GM19240 (cell line): ENCODE data around the gene MRGPRG.
"Not testable (repeated sequence)": the region's sequence is repeated elsewhere in the genome, so short reads cannot be mapped to it uniquely, and the experiment has no call there.

Experiments used
- DNase-seq: peaks from one replicate; pipeline ENCODE4 v3.0.0; 2011; ENCODE audit warnings: low spot score; ENCODE audit not compliant: insufficient read length

MRGPRG gene, protein sequence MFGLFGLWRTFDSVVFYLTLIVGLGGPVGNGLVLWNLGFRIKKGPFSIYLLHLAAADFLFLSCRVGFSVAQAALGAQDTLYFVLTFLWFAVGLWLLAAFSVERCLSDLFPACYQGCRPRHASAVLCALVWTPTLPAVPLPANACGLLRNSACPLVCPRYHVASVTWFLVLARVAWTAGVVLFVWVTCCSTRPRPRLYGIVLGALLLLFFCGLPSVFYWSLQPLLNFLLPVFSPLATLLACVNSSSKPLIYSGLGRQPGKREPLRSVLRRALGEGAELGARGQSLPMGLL

DNA sequence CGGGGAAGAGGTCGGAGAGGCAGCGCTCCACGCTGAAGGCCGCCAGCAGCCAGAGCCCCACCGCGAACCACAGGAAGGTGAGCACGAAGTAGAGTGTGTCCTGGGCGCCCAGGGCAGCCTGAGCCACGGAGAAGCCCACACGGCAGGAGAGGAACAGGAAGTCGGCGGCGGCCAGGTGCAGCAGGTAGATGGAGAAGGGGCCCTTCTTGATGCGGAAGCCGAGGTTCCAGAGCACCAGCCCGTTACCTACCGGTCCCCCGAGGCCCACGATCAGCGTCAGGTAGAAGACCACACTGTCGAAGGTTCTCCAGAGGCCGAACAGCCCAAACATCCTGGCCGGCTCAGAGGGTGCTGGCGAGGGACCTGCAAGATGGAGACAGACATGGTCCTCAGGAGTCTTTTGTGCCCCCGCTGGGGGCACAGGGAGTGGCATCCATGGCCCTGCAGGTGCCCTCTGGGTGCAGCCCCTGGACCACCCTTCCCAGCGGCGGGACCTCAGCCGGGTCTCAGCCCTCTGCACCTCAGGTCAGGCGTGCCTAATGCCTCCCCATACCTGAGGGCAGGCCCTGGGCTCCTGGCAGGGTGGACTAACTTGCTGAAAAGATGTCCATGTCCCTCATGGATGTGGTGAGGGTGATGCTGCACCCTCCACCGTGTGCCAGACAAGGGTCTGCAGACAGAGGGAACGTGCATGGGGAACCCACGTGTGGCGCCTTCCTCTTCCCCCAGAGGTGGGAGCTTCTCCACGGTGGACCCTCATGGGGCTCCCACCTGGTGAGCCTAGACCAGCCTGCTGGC, at the start of gene MRGPRG:
Gene MRGPRG, minus strand, starts transcription at position 331 of the 798 bp plus-strand sequence. Its CDS starts 0 bp downstream, at position 331.
- no peak for DNase-seq

DNA sequence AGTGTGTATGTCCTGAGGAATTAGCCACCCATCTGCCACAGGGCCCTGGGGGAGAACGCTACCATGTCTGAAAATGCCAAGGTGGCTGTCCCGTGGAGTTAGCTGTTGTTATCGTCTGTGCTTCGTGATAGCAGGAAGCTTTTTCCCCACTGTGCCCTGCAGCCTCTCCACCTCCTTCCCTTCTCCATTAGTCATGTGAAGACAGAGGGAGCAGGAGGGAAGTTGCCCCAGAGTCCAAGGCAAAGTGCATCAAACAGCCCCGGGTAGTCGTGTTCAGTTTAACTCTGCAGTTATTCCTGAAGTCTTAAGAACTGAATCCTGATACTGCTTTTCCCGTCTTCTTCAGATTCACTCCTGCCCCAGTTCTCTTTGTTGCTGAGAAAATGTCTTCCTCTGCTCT, 43.9 kb upstream of the MRGPRG start:
- DNase-seq, result not testable (repeated sequence)

DNA sequence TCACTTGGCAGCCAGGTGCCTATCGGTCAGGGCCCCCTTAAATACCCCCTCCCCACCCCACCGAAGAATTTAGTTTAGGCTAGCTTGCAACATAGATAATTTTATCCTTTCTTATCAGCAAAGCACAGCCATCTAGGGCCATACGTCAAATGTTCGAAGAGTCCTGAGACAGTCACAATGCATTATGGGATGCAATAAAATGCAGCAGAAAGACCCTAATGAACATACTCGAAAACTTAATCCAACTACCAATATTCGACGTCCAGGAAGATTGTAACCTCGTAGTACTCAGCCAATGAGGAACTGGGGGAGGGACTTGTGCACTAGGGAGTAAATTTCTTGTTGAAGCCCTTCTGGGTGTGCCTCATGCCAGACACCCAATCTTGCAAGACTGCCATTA, 43.2 kb upstream of the MRGPRG start:
- not testable (repeated sequence) for DNase-seq

DNA sequence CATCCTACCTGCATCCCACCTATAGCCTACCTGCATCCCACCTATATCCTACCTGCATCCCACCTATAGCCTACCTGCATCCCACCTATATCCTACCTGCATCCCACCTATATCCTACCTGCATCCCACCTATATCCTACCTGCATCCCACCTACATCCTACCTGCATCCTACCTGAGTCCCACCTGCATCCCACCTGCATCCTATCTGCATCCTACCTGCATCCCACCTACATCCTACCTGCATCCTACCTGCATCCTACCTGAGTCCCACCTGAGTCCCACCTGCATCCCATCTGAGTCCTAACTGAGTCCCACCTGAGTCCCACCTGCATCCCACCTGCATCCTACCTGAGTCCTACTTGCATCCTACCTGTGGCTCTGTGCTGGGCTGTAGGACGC, 38.9 kb upstream of the MRGPRG start:
- not testable (repeated sequence) for DNase-seq

DNA sequence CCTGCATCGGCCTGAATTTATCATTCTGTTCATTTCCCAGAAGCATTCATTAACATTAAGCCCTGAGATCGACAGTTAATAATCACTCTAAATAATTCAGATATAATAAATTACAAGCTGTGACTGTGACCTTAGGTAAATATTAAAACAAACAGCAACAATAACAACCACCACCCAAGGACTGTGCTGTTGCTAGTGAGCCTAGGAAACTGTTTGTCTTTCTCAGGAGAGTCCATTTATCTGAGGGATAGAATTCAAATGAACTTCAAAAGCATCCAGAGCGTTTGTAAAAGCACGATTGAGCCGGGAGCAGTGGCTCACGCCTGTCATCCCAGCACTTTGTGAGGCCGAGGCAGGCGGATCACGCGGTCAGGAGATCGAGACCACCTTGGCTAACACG, 36.6 kb upstream of the MRGPRG start:
- not testable (repeated sequence) for DNase-seq

DNA sequence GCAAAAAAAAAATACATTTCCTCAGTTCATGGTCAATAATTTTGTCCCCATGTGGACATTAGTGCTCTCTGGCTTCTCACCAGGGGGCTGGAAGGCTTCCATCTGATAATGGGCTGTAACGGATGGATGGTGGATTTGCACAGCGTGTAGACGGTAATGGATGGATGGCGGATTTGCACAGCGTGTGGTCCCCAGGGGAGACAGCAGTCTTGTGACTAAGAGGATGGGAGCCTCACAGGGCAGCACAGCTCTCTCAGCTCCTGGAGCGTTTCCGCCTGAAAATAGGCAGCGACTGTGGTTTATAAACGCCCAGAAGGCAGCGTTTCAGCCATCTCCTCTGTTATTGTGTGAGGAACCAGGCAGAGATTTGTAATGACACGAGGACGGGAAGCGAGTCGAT, 36.2 kb upstream of the MRGPRG start:
- DNase-seq, result not testable (repeated sequence)

DNA sequence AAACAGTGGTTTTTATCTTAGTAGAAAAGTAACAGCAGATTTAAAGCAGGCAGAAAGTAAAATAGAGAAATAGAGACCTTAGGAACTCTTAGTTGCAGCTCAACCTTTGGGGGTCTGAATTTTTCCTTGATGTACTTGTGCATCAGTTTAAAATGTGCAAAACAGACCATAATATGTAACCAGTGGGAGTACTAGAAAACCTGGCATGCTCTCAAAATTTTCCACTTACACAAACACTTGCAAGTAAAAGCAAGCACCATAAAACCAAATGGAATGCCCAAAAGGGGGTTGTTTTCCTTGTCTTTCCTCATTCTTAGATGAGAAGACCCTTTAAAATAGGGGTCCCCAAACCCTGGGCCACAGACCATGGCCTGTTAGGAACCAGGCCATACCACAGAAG, 26.5 kb upstream of the MRGPRG start:
- no peak for DNase-seq

DNA sequence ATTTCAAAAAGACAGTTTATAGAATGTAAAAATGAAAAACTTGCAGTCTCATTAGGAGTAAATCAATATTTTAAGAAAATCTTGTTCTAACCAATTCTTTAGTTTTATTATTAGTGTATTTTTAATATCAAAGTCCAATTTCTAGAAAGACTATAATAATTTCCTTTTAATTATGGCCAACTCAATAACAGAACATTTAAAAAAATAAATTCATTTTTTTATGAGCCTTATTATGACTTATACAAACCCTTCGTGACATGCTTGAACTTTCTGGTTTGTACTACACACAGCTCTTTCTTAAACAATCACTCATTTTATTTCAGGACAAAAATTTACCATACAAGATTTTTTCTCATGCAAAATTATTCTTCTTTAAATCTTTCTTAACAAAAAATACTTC, 25.3 kb upstream of the MRGPRG start:
- DNase-seq, result no peak

DNA sequence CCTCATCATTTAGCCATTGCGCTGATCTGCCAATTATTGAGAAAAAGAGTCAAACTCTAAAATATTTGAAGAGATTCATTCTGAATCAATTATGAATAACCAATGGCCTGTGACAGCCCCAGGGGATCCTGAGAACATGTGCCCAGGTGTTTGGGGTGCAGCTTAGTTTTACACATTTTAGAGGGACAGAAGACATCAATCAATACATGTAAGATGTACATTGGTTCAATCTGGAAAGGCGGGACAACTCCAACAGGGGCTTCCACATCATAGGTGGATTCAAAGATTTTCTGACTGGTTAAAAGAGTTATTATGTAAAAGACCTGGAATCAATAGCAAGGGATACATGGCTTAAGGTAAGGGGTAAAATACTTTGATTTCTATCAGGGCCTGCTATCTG, 18.5 kb upstream of the MRGPRG start:
- no peak for DNase-seq

DNA sequence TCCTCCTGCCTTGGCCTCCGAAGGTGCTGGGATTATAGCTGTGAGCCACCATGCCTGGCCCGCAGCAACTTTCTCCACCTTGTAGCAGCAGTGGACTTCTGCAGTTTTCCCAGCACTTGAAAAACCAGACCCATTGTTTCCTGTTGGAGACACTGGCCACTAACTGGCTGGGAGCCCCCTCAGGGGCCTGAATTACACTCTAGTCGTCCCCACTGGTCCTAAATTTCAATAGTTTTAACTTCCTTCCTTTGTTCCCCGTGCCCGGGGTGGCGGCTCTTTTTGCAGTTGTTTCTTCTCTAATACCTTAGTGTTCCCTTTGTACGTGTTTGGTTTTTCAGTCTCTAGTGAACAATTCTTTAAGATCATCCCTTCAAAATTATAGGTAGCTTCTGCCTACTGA, 16.2 kb upstream of the MRGPRG start:
- DNase-seq, result no peak

DNA sequence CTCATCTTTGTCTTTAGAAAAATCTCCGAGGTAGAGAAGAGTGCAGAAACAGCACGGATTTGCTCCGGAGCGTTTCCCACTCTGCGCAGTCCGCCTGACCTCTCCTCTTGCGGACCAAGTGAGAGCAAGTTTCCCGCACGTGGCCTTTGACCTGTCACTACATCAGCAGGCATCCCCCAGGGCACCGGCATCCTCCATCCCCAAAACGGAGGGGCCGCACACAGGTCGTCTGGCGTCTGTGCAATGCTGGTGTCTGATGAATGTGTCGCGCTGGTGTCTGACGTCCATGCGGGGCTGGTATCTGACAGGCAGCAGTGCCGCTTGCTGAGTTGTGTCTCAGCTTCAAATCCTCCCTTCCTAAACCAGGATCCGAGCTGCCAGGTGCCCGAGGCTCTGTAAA, 14.3 kb upstream of the MRGPRG start:
- DNase-seq, result no peak

DNA sequence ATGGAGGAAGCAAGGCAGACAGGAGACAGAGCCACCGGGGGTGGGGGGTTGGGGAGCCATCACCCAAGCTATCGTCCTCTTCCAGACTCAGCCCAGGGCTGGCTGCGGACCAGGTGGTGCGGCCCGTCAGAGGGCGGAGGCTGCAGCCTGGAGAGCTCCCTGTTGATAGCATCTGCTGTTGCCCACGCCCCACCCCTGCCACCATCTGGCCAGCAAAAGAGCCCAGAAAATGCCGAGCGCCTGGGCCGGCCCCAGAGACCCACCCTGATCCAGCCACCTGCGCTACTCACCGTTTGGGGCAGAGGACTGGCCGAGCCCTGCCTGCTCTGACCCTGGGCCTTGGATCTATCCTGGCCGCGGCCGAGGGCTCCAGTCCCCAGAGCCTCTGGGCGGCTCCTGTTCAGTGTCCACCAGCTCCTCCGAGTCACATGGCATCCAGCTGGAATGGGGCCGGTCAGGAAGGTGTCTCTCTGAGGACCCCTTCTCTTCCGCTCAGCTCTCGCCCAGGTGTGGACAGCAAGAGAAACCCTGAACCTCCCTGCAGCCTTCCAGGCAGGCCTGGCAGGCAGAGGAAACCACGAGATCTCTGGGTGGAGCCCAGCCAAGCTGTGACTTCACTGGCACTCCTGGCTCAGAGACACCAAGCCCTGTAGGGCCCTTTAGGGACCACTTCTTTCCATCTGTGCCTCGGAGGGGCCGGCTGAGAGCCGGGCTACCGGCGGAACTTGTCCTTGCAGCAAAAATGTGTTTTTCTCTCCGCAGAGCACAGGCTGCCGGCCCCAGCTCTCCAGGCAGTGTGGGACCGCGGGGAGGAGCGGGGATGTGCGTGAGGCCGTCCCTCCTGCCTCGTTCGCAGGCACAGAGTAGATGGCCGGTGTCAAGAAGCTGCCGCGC, 13.5 kb upstream of the MRGPRG start, which contains the start of gene MRGPRE:
Gene MRGPRE, minus strand, starts transcription at position 567 of the 894 bp plus-strand sequence. CDS start 3,618 bp downstream, outside the sequence.
- no peak for DNase-seq

DNA sequence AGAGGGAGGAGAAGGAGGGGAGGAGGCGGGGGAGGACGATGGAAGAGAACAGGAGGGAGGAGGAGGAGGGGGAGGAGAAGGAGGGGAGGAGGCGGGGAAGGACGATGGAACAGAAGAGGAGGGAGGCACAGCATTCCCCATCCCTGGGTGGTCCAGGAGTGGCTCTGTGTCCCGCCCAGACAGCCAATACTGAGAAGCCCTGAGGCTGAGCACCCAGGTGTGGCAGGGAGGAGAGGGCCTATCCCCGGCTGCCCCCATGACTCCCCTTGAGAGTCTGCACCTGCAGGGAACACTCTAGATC, 12.9 kb upstream of the MRGPRG start:
- no peak for DNase-seq

DNA sequence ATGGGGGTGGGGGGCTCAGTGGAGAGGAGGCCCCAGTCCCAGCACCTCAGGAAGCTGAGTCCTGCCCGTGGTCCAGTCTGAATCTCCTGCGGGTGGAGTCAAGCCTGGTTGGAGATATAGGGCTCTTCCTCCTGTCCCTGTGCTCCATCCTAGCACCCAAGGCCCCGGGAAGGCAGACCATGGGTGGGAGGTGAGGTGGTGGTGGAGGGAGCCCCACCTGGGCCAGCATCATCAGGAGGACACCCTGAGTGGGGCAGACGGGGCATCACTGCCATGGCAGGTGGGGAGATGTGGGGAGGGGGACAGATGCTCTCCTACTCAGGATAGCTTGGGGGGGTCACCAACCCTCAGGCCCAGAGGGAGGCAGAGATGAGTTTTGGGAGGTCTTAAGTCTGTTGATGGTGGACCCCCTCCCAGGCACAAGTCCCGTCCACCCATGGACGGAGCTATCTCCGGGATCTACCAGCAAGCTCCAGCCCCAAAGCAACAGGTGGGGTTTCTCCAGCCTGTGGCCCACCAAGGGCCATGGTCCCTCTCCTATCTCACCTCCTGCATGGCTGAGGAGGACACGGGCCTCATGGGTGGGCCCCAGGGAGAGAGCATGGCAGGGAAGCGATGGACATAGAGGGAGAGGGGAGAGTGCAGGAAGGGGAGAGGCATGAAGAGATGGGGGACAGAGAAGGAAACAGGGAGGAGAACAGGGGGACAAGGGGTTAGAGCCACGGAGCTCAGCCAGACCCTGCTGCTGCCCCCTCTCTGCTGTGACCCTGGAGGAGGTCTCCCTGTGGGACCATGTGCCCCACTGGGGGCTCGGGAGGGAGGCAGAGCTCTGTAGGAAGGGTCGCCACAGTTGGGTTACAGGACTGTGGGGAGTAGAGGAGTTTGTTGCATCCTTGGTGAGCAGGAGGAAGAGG, 12.3 kb upstream of the MRGPRG start:
- DNase-seq, result no peak

DNA sequence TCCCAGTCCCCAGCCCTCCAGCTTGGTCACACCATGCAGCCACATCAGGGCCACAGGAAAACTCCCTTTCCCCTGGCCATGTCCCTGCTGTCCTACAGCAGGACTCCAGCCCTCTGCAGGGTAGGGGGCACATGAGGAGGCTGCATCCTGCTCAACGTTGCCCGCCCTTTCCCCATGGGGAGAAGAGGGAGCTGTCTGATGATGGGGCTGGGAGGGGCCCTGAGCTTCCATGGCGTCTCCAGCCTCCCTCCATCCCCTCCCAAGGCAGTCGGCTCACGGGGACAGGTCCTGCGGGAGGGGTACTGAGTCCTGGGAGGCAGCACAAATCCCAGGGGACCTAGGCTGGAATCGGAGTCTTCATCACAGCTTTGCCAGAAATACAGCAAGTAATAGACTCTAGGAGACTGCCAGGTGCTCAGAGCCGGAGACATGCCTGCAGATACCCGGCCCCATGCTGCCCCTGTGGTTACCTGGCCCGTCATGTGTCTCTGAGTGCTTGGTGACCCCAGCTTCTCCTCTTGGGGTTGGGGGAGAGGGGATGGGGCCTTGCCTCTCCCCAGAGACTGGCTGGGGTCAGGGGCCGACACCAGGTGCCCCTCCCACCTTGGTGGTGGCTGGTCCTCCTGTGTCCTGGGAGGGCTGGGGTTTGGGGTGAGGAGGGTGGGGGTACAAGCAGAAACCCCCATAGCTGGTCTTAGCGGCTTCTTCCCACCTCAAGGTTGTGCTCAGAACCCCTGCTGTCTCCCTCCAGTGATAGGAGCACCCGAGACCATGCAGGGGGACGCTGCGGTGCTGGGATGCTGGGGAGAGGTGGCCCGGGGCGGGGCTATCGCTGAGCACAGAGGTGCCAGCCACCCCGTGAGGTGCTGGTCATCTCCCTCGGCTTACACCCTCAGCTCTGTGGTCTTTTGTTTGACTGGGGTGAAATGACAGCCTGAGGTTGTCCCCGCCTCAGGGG, 11.3 kb upstream of the MRGPRG start:
- DNase-seq, result no peak

DNA sequence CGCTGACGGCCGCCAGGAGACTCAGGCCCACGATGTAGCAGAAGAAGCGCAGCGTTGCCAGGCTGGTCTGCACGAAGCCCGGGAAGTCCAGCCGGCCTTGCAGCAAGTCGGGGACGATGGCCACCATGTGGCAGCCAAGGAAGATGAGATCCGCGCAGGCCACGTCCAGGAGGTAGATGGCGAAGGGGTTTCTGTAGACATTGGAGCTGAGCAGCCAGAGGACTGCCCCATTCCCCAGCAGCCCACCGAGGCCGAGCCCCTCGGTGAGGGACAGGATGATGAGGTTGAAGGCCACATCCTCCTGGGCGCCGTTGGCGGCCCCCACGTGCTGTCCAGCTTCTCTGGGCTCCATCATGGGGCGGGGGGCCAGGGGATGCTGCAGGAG, 9.8 kb upstream of the MRGPRG start:
- DNase-seq, result no peak

DNA sequence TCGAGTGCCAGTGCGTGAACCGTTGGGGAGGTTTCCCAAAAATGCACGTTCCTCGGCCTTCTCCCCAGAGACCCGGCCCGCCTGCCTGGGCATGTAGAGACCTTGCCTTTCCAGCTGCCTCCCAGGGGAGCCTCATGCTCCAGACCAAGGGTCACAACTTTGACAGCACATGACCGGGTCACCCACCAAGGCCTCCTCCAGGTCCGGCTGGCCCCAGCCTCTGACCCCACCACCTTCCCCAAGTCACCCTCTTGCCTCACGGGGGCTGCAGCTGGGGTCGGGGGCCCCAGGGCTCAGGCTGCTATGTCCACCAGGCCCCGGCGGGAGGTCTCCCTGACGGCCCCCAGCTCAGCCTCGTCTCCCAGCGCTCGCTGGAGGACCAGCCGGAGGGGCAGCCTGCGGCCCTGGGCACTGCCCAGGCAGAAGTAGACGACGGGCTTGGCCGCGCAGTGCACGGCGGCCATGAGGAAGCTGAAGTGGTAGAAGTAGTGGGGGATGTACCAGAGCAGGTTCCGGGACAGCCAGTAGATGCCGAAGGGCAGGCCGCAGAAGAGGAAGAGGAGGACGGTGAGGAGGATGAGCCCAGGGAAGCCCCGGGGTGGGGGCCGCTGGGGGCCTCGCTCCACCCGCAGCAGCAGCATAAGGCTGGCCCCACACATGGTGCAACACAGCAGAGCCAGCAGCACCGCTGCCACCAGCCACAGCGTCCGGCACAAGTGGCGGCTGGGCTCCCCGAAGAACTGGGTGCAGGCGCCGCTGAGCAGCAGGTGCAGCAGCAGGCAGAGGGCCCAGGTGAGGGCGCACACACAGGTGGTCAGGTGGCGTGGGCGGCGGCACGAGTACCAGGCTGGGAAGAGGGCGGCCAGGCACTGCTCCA, 9.2 kb upstream of the MRGPRG start:
- DNase-seq, result no peak

DNA sequence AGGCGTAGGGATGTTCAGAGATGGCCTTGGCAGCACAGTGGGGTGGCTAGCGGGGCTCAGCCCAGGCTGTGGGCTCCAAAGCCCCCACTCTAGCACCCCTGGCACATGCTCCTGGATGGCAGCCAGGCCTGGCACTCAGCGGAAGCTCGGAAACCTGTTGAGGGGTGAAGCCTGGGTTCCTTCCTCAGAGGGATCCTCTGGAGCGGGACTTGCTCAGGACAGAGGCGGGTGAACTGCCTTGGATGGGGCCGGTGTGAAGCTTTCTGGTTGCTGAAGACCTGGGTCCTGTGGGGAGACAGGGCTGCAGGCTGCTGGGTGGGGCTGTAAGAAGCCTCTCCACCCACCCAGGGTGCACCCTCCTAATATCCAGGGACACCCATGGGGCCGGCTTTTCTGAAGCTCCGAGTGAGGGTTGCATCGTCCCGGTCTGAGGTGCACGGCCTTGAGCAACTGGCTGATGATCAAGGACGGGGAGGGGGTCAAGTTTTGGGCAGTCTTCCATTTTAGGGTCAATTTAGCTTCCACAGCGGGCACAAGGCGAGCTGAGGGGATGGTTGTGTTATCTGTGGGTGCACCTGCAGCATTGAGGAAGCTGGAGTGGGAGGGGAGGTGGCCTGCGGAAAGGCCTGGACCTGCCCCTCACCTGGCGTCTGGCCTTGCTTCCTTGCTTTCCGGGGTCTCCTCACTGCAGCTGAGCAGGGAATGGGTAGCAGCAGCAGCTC, 8.4 kb upstream of the MRGPRG start:
- DNase-seq, result no peak
